GM23338 (cell line): Measurements from ENCODE around the gene RABGAP1L. TPM values are rescaled to one million over a fixed set of nuclear protein-coding genes. Genes with fewer than 3 reads are reported as not detected.

Experiments used
- ATAC-seq: fragments of 200-7000 bp; cut with Tn5 transposase; 3 replicates; pipeline ENCODE4 v1.9.1; 2020
- DNase-seq: peaks from one replicate; pipeline ENCODE4 v3.0.0-alpha.2; 2015; ENCODE audit warnings: low spot score
- H2AFZ ChIP-seq: fragments of 200-600 bp; sonication (generic); 2 replicates; pipeline ENCODE4 v1.8.0; 2016; ENCODE audit warnings: antibody characterized with exemption, mild to moderate bottlenecking, moderate library complexity
- H3F3A ChIP-seq: fragments of 200-600 bp; sonication (generic); replicated peaks from 2 replicates; pipeline ENCODE4 v1.8.0; 2017; ENCODE audit warnings: antibody characterized with exemption, mixed run types, low read depth
- H3K27ac ChIP-seq: fragments of 200-600 bp; sonication (generic); 2 replicates; pipeline ENCODE4 v1.6.1; 2016; ENCODE audit warnings: low read depth
- H3K27me3 ChIP-seq: fragments of 200-600 bp; sonication (generic); 2 replicates; pipeline ENCODE4 v1.8.0; 2016; ENCODE audit warnings: mild to moderate bottlenecking, mixed run types, moderate library complexity; ENCODE audit not compliant: insufficient read depth
- H3K36me3 ChIP-seq: fragments of 200-600 bp; sonication (generic); 2 replicates; pipeline ENCODE4 v1.8.0; 2016; ENCODE audit warnings: mild to moderate bottlenecking; ENCODE audit not compliant: insufficient read depth
- H3K4me1 ChIP-seq: fragments of 200-600 bp; sonication (generic); 2 replicates; pipeline ENCODE4 v1.8.0; 2016; ENCODE audit warnings: mild to moderate bottlenecking, moderate library complexity; ENCODE audit not compliant: insufficient read depth
- H3K4me2 ChIP-seq: fragments of 200-600 bp; sonication (generic); 2 replicates; pipeline ENCODE4 v1.7.1; 2017; ENCODE audit warnings: mixed run types
- H3K4me3 ChIP-seq: fragments of 200-600 bp; sonication (generic); 2 replicates; pipeline ENCODE4 v1.6.1; 2016; ENCODE audit warnings: mixed run types
- H3K79me2 ChIP-seq: fragments of 200-600 bp; sonication (generic); replicated peaks from 2 replicates; pipeline ENCODE4 v1.8.0; 2017; ENCODE audit warnings: mild to moderate bottlenecking; ENCODE audit not compliant: insufficient read depth
- H3K9me2 ChIP-seq: fragments of 200-600 bp; sonication (generic); 2 replicates; pipeline ENCODE4 v1.8.0; 2017; ENCODE audit not compliant: insufficient read depth
- H4K20me1 ChIP-seq: fragments of 200-600 bp; sonication (generic); replicated peaks from 2 replicates; pipeline ENCODE4 v1.8.0; 2017; ENCODE audit warnings: mild to moderate bottlenecking; ENCODE audit not compliant: insufficient read depth
- H3K27ac Mint-ChIP-seq: 2 replicates; pipeline ENCODE4 v1.8.0; 2020; ENCODE audit warnings: inconsistent platforms, mild to moderate bottlenecking, moderate library complexity, mixed read lengths
- H3K27me3 Mint-ChIP-seq: 3 replicates; pipeline ENCODE4 v1.8.0; 2022; ENCODE audit warnings: low read depth, mild to moderate bottlenecking, moderate library complexity, mixed read lengths, inconsistent platforms; ENCODE audit not compliant: insufficient read depth, poor library complexity
- H3K36me3 Mint-ChIP-seq: 3 replicates; pipeline ENCODE4 v1.8.0; 2021; ENCODE audit warnings: low read depth, mild to moderate bottlenecking, inconsistent platforms, moderate library complexity, mixed read lengths
- H3K4me1 Mint-ChIP-seq: 3 replicates; pipeline ENCODE4 v1.8.0; 2020; ENCODE audit warnings: mild to moderate bottlenecking, inconsistent platforms, mixed read lengths
- H3K4me3 Mint-ChIP-seq: 3 replicates; pipeline ENCODE4 v1.8.0; 2021; ENCODE audit warnings: moderate library complexity, mild to moderate bottlenecking, inconsistent platforms, mixed read lengths
- H3K9me3 Mint-ChIP-seq: 3 replicates; pipeline ENCODE4 v1.8.0; 2020; ENCODE audit warnings: moderate library complexity, mild to moderate bottlenecking, inconsistent platforms, mixed read lengths
- CREB1 ChIP-seq: fragments of 250-450 bp; sonication (Bioruptor Pico); IDR thresholded peaks from 2 replicates; pipeline ENCODE4 v1.5.0; 2020; ENCODE audit warnings: low read depth, mild to moderate bottlenecking, moderate library complexity
- EZH2 ChIP-seq: fragments of 200-600 bp; sonication (generic); IDR thresholded peaks from one replicate; pipeline ENCODE4 v1.8.0; 2017; ENCODE audit warnings: antibody characterized with exemption, mild to moderate bottlenecking, low read depth; ENCODE audit not compliant: unreplicated experiment
- EZH2phosphoT487 ChIP-seq: fragments of 200-600 bp; sonication (generic); IDR thresholded peaks from one replicate; pipeline ENCODE4 v1.8.1; 2018; ENCODE audit warnings: antibody characterized with exemption; ENCODE audit not compliant: unreplicated experiment
- JUNB ChIP-seq: IDR thresholded peaks from one replicate; pipeline ENCODE4 v1.6.1; 2016; ENCODE audit warnings: antibody characterized with exemption; ENCODE audit not compliant: unreplicated experiment
- NANOG ChIP-seq: IDR thresholded peaks from 2 replicates; pipeline ENCODE4 v1.6.1; 2016; ENCODE audit warnings: antibody characterized with exemption, borderline replicate concordance
- POLR2AphosphoS5 ChIP-seq: IDR thresholded peaks from 2 replicates; pipeline ENCODE4 v1.6.1; 2016; ENCODE audit warnings: antibody characterized with exemption, low read depth
- STAT1 ChIP-seq: IDR thresholded peaks from one replicate; pipeline ENCODE4 v1.6.1; 2016; ENCODE audit warnings: antibody characterized with exemption; ENCODE audit not compliant: unreplicated experiment
- ZNF114 ChIP-seq: fragments of 250-450 bp; sonication (Bioruptor Pico); IDR thresholded peaks from 2 replicates; pipeline ENCODE4 v1.5.0; 2020; ENCODE audit warnings: mild to moderate bottlenecking, moderate library complexity
- ZNF331 ChIP-seq: fragments of 250-450 bp; sonication (Bioruptor Pico); IDR thresholded peaks from 2 replicates; pipeline ENCODE4 v1.5.0; 2020; ENCODE audit warnings: low read depth, mild to moderate bottlenecking, moderate library complexity
- polyA plus RNA-seq: library from polyadenylated mRNA; unstranded; fragments of >200 nt; fragmentation: Nextera tagmentation; extraction: Ambion mirVana; gene quantifications from 2 replicates; pipeline ENCODE4 v1.2.1, GENCODE V29; 2016
- total RNA-seq: library from RNA; depleted of rRNA; stranded (reverse); fragments of >200 nt; shearing (Covaris generic); gene quantifications from 2 replicates; pipeline ENCODE4 v1.2.3, GENCODE V29; 2014
- TF ChIP-seq, protein P1 (sequence below), 2 experiments: fragments of 200-600 bp in 1 of 2; sonication (generic) in 1 of 2; conservative IDR thresholded peaks; 2 replicates each; pipeline versions ENCODE4 v1.5.1 to v1.6.1; 2016 to 2017; ENCODE audit warnings: antibody characterized with exemption in 2 of 2, low read depth in 2 of 2, mild to moderate bottlenecking in 2 of 2, moderate library complexity in 1 of 2
- TF ChIP-seq, protein P2 (sequence below): fragments of 250-450 bp; sonication (Bioruptor Pico); IDR thresholded peaks from 2 replicates; pipeline ENCODE4 v1.5.0; 2020; ENCODE audit warnings: mild to moderate bottlenecking, moderate library complexity
- TF ChIP-seq, protein P3 (sequence below): IDR thresholded peaks from one replicate; pipeline ENCODE4 v1.6.1; 2018; ENCODE audit warnings: antibody characterized with exemption; ENCODE audit not compliant: unreplicated experiment
- TF ChIP-seq, protein P4 (sequence below): IDR thresholded peaks from 2 replicates; pipeline ENCODE4 v1.6.1; 2016; ENCODE audit warnings: antibody characterized with exemption

RABGAP1L gene
- total and polyA plus RNA-seq, 2 experiments from 2014 or later, result 83.2 to 136 TPM

DNA sequence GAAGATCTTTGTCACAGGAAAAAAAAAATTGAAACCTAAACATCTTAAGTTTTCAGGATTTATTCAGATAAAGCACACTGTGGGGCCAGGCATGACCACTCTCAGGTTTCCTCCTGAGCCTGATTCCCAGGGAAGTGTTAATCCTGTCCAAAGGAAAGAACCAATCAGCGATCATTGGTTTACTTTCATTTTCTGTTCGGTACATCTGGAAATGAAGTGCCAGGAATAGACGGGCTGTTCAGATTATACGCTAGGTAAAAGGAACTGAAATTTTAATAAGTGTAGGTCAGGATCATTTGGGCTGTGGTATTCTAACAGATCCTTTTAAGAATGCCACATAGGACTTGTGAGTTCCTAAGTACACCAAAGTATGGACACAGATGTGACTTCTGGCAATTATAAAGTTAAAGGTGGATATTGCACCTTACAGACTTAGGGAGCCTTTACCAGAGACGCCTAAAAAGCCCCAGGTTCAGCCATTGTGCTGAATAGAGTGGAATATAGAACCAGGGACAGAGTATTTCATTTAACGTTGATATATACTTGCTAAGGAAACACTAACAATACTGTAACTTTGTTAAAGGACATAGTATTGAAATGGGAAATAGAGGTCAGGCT, 831.2 kb downstream of the RABGAP1L start:
- no peak overlapping the region for H3K4me2 ChIP-seq
- no peak overlapping the region for H3K4me3 ChIP-seq

More for the DNA sequence above, 831.2 kb downstream of the RABGAP1L start:
- Histone ChIP-seq H3K4me1 (no peaks in the 10 kb centered on the region), H4K20me1 (no peaks in the 10 kb centered on the region; the same call in 1 of the 2 replicates), H2AFZ (no peak overlapping the region), H3K36me3 (peaks cover 44% of the 10 kb centered on the region), H3K27ac (no peak overlapping the region), H3K79me2 (peaks cover 2% of the 10 kb centered on the region; the same call in 1 of the 2 replicates), H3F3A (peaks cover 26% of the 10 kb centered on the region; the same call in 1 of the 2 replicates), H3K9me2 (no peaks in the 10 kb centered on the region), H3K27me3 (no peaks in the 10 kb centered on the region)
- H3K4me3 Mint-ChIP-seq, result no peak overlapping the region
- ATAC-seq, result no peak
- no peaks in the 10 kb centered on the region; the same call in 2 of the 3 replicates for H3K4me1 Mint-ChIP-seq
- peaks cover 2% of the 10 kb centered on the region for H3K27me3 Mint-ChIP-seq
- no peak for DNase-seq
- TF ChIP-seq CREB1 (CRISPR knock-in tag), result no peak
- no peak for TF ChIP-seq EZH2
- TF ChIP-seq NANOG, result no peak
- TF ChIP-seq POLR2AphosphoS5, result no peak
- no peak for TF ChIP-seq STAT1
- TF ChIP-seq EZH2phosphoT487, result no peak
- TF ChIP-seq JUNB, result no peak
- TF ChIP-seq, protein P1, sequence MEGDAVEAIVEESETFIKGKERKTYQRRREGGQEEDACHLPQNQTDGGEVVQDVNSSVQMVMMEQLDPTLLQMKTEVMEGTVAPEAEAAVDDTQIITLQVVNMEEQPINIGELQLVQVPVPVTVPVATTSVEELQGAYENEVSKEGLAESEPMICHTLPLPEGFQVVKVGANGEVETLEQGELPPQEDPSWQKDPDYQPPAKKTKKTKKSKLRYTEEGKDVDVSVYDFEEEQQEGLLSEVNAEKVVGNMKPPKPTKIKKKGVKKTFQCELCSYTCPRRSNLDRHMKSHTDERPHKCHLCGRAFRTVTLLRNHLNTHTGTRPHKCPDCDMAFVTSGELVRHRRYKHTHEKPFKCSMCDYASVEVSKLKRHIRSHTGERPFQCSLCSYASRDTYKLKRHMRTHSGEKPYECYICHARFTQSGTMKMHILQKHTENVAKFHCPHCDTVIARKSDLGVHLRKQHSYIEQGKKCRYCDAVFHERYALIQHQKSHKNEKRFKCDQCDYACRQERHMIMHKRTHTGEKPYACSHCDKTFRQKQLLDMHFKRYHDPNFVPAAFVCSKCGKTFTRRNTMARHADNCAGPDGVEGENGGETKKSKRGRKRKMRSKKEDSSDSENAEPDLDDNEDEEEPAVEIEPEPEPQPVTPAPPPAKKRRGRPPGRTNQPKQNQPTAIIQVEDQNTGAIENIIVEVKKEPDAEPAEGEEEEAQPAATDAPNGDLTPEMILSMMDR (conservative IDR thresholded peaks at IDR 0.05; ENCODE audit: low read depth in 2 of 2), result no peak
- TF ChIP-seq, protein P2, sequence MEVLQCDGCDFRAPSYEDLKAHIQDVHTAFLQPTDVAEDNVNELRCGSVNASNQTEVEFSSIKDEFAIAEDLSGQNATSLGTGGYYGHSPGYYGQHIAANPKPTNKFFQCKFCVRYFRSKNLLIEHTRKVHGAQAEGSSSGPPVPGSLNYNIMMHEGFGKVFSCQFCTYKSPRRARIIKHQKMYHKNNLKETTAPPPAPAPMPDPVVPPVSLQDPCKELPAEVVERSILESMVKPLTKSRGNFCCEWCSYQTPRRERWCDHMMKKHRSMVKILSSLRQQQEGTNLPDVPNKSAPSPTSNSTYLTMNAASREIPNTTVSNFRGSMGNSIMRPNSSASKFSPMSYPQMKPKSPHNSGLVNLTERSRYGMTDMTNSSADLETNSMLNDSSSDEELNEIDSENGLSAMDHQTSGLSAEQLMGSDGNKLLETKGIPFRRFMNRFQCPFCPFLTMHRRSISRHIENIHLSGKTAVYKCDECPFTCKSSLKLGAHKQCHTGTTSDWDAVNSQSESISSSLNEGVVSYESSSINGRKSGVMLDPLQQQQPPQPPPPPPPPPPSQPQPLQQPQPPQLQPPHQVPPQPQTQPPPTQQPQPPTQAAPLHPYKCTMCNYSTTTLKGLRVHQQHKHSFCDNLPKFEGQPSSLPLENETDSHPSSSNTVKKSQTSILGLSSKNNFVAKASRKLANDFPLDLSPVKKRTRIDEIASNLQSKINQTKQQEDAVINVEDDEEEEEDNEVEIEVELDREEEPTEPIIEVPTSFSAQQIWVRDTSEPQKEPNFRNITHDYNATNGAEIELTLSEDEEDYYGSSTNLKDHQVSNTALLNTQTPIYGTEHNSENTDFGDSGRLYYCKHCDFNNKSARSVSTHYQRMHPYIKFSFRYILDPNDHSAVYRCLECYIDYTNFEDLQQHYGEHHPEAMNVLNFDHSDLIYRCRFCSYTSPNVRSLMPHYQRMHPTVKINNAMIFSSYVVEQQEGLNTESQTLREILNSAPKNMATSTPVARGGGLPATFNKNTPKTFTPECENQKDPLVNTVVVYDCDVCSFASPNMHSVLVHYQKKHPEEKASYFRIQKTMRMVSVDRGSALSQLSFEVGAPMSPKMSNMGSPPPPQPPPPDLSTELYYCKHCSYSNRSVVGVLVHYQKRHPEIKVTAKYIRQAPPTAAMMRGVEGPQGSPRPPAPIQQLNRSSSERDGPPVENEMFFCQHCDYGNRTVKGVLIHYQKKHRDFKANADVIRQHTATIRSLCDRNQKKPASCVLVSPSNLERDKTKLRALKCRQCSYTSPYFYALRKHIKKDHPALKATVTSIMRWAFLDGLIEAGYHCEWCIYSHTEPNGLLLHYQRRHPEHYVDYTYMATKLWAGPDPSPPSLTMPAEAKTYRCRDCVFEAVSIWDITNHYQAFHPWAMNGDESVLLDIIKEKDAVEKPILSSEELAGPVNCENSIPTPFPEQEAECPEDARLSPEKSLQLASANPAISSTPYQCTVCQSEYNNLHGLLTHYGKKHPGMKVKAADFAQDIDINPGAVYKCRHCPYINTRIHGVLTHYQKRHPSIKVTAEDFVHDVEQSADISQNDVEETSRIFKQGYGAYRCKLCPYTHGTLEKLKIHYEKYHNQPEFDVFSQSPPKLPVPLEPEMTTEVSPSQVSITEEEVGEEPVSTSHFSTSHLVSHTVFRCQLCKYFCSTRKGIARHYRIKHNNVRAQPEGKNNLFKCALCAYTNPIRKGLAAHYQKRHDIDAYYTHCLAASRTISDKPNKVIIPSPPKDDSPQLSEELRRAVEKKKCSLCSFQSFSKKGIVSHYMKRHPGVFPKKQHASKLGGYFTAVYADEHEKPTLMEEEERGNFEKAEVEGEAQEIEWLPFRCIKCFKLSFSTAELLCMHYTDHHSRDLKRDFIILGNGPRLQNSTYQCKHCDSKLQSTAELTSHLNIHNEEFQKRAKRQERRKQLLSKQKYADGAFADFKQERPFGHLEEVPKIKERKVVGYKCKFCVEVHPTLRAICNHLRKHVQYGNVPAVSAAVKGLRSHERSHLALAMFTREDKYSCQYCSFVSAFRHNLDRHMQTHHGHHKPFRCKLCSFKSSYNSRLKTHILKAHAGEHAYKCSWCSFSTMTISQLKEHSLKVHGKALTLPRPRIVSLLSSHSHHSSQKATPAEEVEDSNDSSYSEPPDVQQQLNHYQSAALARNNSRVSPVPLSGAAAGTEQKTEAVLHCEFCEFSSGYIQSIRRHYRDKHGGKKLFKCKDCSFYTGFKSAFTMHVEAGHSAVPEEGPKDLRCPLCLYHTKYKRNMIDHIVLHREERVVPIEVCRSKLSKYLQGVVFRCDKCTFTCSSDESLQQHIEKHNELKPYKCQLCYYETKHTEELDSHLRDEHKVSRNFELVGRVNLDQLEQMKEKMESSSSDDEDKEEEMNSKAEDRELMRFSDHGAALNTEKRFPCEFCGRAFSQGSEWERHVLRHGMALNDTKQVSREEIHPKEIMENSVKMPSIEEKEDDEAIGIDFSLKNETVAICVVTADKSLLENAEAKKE (CRISPR knock-in tag), result no peak
- TF ChIP-seq, protein P3, sequence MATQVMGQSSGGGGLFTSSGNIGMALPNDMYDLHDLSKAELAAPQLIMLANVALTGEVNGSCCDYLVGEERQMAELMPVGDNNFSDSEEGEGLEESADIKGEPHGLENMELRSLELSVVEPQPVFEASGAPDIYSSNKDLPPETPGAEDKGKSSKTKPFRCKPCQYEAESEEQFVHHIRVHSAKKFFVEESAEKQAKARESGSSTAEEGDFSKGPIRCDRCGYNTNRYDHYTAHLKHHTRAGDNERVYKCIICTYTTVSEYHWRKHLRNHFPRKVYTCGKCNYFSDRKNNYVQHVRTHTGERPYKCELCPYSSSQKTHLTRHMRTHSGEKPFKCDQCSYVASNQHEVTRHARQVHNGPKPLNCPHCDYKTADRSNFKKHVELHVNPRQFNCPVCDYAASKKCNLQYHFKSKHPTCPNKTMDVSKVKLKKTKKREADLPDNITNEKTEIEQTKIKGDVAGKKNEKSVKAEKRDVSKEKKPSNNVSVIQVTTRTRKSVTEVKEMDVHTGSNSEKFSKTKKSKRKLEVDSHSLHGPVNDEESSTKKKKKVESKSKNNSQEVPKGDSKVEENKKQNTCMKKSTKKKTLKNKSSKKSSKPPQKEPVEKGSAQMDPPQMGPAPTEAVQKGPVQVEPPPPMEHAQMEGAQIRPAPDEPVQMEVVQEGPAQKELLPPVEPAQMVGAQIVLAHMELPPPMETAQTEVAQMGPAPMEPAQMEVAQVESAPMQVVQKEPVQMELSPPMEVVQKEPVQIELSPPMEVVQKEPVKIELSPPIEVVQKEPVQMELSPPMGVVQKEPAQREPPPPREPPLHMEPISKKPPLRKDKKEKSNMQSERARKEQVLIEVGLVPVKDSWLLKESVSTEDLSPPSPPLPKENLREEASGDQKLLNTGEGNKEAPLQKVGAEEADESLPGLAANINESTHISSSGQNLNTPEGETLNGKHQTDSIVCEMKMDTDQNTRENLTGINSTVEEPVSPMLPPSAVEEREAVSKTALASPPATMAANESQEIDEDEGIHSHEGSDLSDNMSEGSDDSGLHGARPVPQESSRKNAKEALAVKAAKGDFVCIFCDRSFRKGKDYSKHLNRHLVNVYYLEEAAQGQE, result no peak
- no peak for TF ChIP-seq ZNF114
- TF ChIP-seq, protein P4, sequence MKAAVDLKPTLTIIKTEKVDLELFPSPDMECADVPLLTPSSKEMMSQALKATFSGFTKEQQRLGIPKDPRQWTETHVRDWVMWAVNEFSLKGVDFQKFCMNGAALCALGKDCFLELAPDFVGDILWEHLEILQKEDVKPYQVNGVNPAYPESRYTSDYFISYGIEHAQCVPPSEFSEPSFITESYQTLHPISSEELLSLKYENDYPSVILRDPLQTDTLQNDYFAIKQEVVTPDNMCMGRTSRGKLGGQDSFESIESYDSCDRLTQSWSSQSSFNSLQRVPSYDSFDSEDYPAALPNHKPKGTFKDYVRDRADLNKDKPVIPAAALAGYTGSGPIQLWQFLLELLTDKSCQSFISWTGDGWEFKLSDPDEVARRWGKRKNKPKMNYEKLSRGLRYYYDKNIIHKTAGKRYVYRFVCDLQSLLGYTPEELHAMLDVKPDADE, result no peak
- no peak for TF ChIP-seq ZNF331 (CRISPR knock-in tag)
- H3K36me3 Mint-ChIP-seq, result peaks cover 54% of the 10 kb centered on the region
- no peaks in the 10 kb centered on the region for H3K9me3 Mint-ChIP-seq
- no peak overlapping the region for H3K27ac Mint-ChIP-seq
